ENCODE data around the gene METRN. TPM values are rescaled to one million over a fixed set of nuclear protein-coding genes. Genes with fewer than 3 reads are reported as not detected.

Gene METRN
- total RNA-seq, 1 donor from 2014 or later: 30.4 TPM

GRCh38 chr16:715477-716199, 720 bp downstream of the METRN start:
- Histone ChIP-seq H3K4me1 (peaks cover 22% of the 10 kb centered on the region), H3K4me3 (peak overlapping the region; percentile 70), H3K9me3 (no peaks in the 10 kb centered on the region), H3K27me3 (peaks cover 10% of the 10 kb centered on the region), H3K27ac (peak overlapping the region; percentile 36), H3K36me3 (no peaks in the 10 kb centered on the region)
- TF ChIP-seq CTCF (IDR thresholded peaks at IDR 0.05): no peak
- intact Hi-C loops (cut with DNase I): loop anchor here (10.0 kb wide), 1 partner anchor 69 kb away; the partner anchor contains the start of genes CHTF18 and RPUSD1
- peak; percentile 4 for ATAC-seq
- DNase-seq: peak; percentile 75

GRCh38 chr16:716200-716568, 1.3 kb downstream of the METRN start:
- ATAC-seq (no peak), DNase-seq (no peak)
- H3K4me1 ChIP-seq: peaks cover 22% of the 10 kb centered on the region
- H3K36me3 ChIP-seq: no peaks in the 10 kb centered on the region
- H3K9me3 ChIP-seq: no peaks in the 10 kb centered on the region
- H3K27me3 ChIP-seq: peaks cover 5% of the 10 kb centered on the region
- no peak for TF ChIP-seq CTCF (IDR thresholded peaks at IDR 0.05)
- no peak overlapping the region for H3K27ac ChIP-seq
- peak overlapping the region; percentile 70 for H3K4me3 ChIP-seq
- intact Hi-C loops (cut with DNase I): loop anchor here (10.0 kb wide), 1 partner anchor 69 kb away; the partner anchor contains the start of genes CHTF18 and RPUSD1

GRCh38 chr16:716768-717325, 1.9 kb downstream of the METRN start:
- DNase-seq (no peak), ATAC-seq (no peak)
- Histone ChIP-seq H3K9me3 (no peaks in the 10 kb centered on the region), H3K4me3 (no peak overlapping the region), H3K27me3 (no peaks in the 10 kb centered on the region), H3K36me3 (no peaks in the 10 kb centered on the region), H3K27ac (no peak overlapping the region), H3K4me1 (peaks cover 26% of the 10 kb centered on the region)
- TF ChIP-seq CTCF (IDR thresholded peaks at IDR 0.05): no peak
- intact Hi-C loops (cut with DNase I): loop anchor here (10.0 kb wide), 1 partner anchor 68 kb away; the partner anchor contains the start of genes CHTF18 and RPUSD1

- no peaks in the 10 kb centered on the region for H3K36me3 ChIP-seq
- no peak for TF ChIP-seq CTCF (IDR thresholded peaks at IDR 0.05)
- no peak for ATAC-seq
- peaks cover 29% of the 10 kb centered on the region for H3K4me1 ChIP-seq
- intact Hi-C loops (cut with DNase I): loop anchor here (10.0 kb wide), 1 partner anchor 67 kb away; the partner anchor contains the start of genes CHTF18 and RPUSD1
- no peak for DNase-seq
- no peak overlapping the region for H3K4me3 ChIP-seq
- no peak overlapping the region for H3K27ac ChIP-seq
- no peaks in the 10 kb centered on the region for H3K9me3 ChIP-seq
- H3K27me3 ChIP-seq: no peaks in the 10 kb centered on the region
Observed at GRCh38 chr16:717450-718245, 2.7 kb downstream of the METRN start.

GRCh38 chr16:718389-718788, 3.5 kb downstream of the METRN start:
- no peaks in the 10 kb centered on the region for H3K27me3 ChIP-seq
- H3K9me3 ChIP-seq: no peaks in the 10 kb centered on the region
- peaks cover 29% of the 10 kb centered on the region for H3K4me1 ChIP-seq
- intact Hi-C loops (cut with DNase I): loop anchor here (10.0 kb wide), 1 partner anchor 66 kb away; the partner anchor contains the start of genes CHTF18 and RPUSD1
- DNase-seq: no peak
- no peak for TF ChIP-seq CTCF (IDR thresholded peaks at IDR 0.05)
- no peak overlapping the region for H3K27ac ChIP-seq
- H3K36me3 ChIP-seq: no peaks in the 10 kb centered on the region
- no peak for ATAC-seq
- H3K4me3 ChIP-seq: no peak overlapping the region

Data from upper lobe of right lung (tissue), 1 donor.